UCSD-AML1 (cell line): ENCODE data around the gene KIAA0825.
"Not testable (repeated sequence)": the region's sequence is repeated elsewhere in the genome, so short reads cannot be mapped to it uniquely, and the experiment has no call there.

Experiments used
- DNase-seq: peaks from one replicate; lab custom pipeline; 2025; ENCODE audit not compliant: unreplicated experiment; lab: John Stamatoyannopoulos, UW

KIAA0825 gene

DNA sequence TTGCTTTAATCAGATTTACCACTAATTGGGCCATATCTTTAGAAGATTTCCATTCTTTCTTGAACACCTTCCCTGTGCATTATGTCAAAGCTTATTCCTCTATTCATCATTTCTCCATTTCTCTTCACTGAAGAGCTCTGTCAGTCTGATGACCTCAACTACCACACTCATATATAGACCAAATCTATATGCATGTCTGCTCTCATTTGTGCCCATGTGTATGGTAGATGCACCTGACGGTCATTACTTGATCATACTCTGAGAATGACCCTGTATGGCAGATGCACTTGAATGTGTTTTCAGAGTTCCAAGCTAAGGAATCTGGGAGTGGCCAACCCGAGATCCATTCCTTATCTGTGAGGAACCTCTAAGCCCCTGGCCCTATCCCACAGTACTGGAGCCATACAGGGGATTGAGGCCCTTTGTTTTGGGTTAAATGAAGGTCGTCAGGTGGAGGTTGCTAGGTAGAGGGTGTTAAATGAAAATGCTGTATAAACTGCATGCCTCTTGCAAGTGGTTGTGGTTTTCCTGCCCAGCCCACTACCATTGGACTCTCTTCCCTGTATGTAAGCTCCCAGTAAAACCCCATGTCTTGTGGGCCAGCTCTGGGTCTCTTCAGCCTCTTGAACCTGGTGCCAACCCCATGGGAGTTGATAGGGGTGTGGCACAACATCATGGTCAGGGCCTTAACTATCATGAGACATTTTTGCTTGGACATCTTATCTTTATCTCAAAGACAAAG, 229.5 kb downstream of the KIAA0825 start:
- no peak for DNase-seq

DNA sequence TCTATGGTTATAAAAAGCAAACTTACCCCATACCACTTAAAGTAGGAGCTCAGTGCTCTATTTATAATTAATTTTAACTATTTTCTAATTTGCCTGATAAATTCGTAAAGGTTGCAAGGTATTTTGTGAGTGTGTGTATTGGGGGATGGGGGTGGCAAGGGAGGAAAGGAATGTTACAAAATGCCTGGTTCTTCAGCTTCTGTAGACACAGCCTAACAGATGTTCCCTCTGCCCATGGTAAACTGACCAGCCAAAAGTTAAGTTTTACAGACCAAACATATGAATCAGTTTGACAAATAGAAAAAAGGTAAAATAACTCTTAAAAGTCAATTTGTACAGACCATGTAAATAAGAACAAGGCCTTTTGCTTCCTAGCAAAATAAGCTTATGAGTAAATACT, 232.6 kb downstream of the KIAA0825 start:
- DNase-seq: no peak

DNA sequence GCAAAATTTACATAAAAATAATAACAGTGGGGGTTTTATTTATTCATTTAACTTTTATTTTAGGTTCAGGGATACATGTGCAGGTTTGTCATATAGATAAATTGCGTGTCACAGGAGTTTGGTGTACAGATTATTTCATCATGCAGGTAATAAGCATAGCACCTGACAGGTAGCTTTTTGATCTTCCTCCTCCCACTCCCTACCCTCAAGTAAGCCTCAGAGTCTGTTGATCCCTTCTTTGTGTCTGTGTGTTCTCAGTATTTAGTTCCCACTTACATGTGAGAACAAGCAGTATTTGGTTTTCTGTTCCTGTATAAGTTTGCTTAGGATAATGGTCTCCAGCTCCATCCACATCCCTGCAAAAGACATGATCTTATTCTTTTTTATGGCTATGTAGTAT, 240.3 kb downstream of the KIAA0825 start:
- DNase-seq: no peak

DNA sequence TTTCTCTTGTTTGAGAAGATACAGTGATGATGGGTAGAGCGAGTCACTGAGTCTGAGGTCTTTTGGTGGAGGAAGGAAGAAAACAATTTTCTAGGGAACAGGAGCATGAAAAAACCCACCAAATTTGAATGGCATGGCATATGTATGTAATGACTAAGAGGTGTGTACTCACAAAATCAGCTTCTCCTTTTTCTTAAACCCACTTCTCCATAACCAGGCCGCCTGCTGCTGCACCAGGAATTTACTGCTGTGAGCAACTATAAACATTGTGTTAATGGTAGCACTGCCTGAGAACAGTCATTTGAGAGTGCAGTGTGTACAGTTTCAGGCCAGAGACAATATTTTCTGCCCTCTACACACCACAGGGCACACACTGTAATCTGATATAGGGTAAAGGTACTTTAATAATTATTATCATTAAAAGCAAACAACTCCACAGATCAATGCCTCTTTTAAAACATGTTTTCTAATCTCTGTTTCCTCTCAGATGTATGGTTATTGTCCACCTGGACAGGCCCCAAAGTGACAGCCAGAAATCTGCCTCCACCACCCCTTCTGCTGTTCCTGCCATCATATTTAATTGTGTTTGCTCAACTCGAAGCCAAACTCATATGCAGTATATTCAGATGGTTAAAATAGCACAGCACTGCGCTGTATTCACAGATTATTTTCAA, 241.6 kb downstream of the KIAA0825 start:
- DNase-seq: no peak

DNA sequence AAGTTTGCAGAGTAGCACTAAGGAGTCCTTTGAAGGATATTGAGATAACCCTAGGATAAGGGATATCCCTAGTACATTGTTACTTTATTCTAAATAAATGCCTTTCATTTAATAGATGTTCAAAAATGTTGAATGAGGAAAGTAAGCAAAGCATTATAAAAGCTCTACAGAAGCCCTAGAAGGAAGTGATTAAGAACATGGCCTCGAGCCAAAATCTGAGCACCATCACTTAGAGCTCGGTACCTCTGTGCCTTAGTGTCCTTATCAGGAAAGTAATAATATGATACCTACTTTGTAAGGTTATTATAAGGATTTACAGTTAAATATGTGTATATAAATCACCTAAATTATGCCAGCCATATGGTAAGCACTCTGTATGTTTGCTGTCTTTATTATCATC, 242.6 kb downstream of the KIAA0825 start:
- no peak for DNase-seq

DNA sequence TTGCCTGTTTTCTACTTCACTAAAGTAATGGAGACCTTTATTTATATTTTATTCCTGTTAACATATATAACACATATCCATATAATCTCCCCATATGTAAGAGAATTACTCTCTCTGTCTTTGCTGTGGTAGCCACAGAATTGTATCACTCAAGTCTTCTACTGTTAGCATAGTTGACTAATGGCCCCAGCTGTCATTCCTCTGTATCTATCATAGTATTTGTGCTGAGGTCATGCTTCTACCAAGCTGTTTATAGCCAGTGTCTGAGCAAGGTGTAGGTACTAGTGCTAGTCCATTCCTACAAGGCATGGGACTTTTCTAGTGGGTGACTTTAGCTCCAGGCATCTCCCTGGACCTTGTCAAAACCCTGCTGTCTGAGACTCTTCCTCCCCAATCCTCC, 244.1 kb downstream of the KIAA0825 start:
- DNase-seq: no peak

DNA sequence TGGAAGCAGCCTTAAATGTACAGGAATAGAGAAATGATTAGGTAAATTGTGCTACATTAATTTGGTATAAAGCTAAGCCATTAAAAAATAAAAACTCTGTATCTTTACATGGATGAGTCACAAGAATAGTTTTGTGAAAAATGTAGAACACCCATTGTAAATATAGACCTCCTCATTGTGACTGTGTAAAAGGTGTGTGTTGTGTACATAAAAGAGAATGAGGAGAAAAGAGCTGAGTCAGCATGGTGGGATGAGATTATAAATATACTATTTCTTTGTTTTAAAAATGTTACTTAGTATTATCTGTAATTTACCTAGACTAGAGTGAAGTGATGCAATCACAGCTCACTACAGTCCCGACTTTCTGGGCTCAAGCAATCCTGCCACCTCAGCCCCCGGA, 250.5 kb downstream of the KIAA0825 start:
- DNase-seq: no peak

DNA sequence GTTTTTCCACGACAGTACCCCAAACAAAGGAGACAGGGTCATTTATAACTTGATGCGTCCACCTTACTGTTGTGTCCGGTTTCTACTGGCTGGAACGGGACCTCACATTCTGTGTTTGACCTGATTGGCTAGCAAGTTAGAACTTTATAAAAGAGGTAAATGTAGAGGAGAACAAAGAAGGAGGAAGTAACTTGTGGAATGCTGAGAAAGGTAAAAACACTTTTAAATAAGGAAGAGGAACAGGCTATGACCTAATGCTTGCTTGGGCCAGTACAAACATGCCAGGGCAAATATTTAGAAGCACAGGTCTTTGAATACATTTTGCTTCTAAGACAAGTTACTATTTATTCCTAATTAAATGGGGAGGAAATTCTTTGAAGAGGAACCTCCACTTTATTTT, 251.6 kb downstream of the KIAA0825 start:
- no peak for DNase-seq

DNA sequence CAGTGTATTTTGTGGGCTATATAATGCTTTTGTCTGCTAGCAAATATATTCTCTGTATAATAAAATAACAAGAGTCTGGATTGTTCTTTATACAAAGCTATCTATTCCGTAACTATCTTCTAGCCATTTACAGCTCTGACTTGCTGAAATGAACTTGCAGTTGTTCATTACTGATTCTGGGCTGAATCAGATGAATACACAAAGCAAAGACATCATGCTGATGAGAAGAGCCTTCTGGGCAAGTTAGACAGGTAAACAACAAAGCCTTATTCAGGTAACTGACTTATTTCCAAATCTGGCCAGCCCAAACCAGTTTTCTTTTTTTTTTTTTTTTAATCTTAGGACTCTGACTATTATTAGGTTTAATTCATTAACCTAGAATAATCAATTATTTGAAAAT, 255.5 kb downstream of the KIAA0825 start:
- no peak for DNase-seq

DNA sequence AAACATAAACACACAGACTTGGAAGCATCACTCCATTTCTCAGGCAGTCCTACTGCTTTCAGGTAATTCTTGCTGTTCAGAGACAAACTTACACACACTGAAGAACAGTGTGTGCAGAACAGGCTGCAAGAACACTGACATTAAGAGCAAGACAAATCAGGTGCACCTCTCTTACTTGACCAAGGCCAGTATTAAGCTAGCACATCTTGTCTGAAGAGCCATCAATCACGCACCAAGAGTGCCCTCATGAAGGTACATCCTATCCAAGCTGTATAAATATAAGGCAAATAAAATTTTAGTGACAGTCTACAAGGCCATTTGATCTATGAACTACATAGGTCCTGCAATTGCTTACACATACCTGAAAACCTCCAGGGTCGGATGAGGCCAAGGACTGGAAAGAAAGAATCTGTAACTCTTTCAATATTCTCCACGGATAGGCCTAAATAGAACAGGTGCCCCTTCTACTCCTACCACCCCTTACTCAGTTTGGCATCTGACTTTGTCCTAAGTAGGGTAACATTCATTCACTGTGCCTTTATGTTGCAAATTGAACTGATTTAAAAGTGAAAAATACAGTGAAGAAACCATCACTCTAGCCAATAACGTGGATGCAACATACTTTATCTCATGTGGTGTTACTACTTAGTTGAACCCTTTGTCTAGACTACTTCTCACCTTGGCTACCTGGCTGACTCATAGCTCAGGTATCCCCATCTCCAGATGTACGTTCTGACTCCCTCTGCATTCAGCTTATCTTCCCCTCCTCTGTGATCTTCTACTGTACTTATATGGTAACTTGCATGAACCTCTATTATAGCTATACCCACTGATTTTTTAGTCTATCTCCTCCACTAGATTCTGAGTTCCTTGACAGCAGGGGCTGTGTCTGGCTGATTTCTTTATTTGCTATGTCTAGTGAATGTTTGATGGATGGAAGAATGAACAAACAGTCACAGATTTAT, 256.3 kb downstream of the KIAA0825 start:
- no peak for DNase-seq

DNA sequence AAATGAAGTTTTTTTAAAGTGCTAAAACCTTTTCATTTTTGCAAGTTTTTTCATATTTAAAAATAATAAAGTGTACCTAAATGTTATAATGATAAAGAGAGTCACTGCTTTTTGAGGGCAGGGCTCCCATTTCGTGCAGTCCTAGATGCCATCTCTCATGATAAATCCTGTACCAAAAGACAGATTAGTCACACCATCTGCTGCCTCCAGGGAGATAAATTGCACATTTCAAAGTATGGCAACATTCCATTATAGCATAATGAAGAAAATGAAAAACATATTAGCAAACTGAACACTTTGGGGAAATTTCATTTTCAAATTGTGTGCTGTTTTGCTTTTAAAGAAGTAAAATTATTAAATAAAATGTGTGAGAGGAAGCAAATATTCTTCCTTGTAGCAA, 257.2 kb downstream of the KIAA0825 start:
- DNase-seq: no peak

DNA sequence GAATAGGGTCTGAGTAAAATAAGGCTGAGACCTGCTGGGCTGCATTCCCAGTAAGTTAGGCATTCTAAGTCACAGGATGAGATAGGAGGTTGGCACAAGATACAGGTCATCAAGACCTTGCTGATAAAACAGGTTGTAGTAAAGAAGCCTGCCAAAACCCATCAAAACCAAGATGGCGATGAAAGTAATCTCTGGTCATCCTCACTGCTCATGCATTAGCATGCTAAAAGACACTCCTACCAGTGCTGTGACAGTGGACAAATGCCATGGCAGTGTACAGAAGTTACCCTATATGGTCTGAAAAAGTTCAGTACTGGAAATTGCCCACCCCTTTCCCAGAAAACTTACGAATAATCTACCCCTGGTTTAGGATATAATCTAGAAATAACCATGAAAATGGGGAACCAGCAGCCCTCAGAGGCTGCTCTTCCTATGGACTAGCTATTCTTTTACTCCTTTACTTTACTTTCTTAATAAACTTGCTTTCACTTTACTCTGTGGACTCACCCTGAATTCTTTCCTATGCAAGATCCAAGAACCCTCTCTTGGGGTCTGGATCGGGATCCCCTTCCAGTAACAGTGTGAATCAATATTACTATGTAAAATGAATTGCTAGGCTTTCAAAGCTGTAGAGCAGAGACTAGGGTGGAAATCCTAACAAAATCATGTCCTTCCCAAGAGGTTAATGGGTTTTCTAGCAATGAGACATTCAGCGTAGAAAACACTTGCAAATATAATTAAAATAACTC, 257.8 kb downstream of the KIAA0825 start:
- no peak for DNase-seq

DNA sequence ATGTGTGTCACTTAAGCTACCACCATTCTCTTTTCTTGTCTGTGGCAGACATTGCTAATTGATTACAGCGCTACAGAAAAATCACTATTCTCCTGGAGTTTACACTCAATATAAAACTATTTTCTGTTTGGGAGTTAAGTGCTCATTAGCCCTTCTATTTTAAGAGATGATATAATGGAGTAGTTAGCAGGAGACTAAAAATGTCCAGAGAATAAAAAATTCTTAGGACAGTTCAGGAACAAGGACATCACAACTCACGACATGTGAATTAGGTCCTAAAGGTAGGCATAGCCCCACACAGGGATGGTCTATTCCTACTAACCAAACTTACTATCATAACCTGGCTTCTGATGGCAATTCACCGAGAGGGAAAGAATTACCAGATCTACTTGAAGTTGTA, 258.5 kb downstream of the KIAA0825 start:
- DNase-seq: no peak

DNA sequence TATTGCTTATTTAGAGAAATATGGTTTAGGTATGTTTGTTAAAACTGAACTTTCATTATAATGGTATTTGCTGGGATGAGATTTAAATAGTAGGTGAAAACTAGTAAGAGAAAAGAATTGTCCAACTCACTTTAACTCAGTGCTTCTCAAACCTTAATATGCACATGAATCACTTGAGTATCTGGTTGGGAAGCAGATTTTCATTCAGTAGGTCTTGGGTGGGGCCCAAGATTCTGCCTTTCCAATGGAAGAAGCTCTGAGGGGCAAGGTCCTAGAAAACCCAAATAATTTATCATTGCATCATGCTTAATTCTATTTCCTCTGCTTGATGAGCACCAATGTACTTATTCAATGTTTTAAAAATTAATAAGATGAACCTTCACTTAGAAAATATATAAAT, 262.6 kb downstream of the KIAA0825 start:
- no peak for DNase-seq

DNA sequence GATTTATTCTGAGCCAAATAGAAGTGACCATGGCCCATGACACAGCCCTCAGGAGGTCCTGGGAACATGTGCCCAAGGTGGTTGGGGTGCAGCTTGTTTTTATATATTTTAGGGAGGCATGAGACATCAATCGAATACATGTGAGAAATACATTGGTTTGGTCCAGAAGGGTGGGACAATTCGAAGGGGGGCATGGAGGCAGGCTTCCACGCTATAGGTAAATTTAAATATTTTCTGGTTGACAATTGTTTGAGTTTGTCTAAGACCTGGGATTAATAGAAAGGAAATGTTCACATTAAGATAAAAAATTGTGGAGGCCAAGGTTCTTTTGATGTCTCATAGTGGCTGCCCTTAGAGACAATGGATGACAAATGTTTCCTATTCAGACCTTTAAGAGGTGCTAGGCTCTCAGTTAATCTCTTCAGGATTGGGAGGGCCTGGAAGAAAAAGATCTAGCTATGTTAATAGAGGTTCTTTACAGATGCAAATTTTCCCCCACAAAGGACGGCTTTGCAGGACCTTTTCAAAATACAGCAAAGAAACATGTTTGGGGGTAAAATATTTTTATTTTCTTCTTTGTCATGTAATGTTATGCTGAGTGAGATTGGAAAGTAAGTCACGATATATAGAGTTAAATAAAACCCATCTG, 263.4 kb downstream of the KIAA0825 start:
- DNase-seq: not testable (repeated sequence)

DNA sequence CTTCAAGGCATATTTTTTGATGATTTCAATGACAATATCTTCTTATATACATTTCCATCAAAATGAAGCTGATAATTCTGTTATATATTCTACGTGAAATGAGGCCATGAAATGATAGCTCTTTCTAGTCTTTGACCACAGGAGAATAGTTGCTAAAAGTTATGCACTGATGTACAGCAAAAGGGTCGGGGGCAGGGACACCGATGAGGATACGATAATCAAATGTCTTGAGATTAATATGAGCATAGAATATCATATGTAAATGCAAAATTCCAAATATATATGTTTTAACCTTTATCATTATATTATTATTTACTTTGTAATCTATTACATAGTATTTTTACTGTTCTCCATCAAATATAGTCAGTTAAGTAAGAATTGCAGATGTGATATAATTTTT, 264.8 kb downstream of the KIAA0825 start:
- no peak for DNase-seq

DNA sequence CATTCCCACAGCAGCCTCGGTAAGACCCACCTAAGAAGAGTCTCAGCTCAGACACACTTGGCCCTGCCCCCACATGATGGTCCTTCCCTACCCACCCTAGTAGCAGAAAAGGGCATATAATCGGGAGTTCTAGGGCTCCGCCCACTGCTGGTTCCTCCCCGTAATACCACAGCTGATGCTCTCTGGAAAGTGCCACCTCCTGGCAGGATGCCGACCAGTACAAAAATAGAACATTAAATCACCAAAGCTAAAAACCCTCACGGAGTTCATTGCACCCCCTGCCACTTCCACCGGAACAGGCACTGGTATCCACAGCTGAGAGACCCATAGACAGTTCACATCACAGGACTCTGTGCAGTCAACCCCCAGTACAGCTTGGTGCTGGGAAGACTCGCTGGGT, 271.3 kb downstream of the KIAA0825 start:
- no peak for DNase-seq

DNA sequence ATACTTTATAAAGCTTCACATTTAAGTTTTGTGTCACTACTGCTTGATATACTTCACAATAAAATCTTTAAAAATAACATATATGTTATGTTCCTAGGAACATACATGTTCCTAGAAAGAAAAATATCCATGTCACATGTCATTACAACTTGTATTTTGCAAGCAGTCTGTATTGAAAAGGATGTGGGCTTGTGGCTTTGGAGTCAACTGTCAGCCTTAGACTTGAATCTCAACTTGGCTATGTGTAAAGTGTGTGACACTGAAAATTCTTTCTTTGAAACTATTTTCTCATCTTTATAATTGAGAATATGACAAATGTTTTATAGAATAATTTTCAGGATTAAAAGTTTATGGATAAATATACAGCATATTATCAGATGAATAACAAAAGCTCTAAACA, 273.1 kb downstream of the KIAA0825 start:
- no peak for DNase-seq

DNA sequence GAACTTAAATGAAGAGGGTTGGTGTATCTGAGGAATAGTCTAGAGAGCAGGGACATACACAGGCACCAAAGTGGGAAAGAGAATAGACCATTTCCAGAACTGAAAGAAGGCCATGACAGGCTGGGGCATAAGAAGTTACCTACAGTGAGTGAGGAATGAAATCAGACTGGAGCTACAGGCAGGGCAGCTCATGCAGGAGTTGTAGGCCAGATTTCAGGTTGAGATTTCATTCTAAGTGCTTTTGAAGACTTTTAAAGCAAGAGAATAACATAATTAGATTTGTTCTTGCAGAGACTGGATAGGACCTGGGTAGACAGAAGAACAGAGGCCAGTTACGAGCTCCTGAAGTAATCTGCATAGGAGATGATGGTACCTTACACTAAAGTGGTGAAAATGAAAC, 280.8 kb downstream of the KIAA0825 start:
- DNase-seq: no peak

DNA sequence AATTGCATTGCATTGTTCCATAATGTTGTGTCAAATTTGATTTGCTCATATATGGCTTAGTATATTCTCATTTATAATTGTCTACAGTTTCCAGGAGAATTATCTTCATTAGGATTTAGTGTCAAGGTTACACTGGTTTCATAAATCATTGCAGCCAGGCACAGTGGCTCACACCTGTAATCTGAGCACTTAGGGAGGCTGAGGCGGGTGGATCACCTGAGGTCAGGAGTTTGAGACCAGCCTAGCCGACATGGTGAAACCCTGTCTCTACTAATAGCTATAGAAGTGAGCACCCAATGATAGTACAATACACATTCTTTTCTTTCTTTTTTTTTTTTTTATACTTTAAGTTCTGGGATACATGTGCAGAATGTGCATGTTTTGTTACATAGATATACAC, 282.5 kb downstream of the KIAA0825 start:
- DNase-seq: no peak

DNA sequence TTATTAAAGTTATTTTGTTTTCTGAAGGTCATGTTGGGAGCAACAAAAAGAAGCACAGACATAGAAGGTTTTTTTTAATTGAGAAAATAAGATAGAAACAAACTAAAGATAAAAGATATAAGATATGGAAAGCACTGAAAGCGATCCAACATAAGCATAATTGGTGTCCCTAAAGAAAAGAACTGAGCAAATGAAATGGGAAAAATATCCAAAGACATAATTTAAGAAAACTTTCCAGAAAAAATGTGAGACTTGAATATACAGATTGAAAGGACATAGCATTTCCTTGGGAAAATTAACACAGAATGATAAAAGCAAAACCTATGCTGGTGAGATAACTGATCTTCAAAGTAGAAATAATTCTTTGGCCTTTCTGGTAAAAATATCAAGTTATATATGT, 289.3 kb downstream of the KIAA0825 start:
- DNase-seq: no peak
